ENCODE data around the gene TRIM7. TPM values are rescaled to one million over a fixed set of nuclear protein-coding genes. Genes with fewer than 3 reads are reported as not detected.
A peak's percentile ranks its signal among the peaks of the same experiment; 100 is the strongest.

Gene TRIM7
- total and polyA plus RNA-seq, 9 of the 15 experiments (the other 6 are each of a cell fraction or from before 2014, with no cell fraction given) = 2.6 to 14.9 (median 8.9) TPM

DNA sequence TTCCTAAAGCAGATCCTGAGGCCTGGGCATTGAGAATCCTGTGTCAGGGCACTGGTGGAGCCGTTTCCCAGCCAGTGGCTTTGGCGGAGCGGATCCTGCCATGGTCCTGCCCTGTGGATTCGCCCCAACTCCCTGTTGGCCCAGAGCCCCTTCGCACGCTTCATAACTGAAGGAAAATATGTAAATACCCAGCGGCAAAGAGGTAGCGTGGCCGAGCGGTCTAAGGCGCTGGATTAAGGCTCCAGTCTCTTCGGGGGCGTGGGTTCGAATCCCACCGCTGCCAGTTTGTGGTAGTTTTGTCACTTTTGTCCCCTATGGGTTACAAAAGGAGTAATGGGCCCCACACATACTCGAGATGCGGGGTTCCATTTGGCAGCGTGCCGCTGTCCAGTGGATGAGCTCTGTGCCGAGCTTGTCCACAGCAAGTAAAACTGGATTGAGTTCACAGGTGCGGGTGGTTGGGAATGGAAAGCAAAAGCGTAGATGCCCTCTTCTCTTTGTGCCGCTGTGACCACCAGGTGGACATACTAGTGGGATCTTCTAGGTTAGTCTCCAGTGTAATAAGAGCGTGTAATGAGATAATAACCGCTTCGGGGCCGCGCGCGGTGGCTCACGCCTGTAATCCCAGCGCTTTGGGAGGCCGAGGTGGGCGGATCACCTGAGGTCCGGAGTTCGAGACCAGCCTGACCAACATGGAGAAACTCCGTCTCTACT, 17.3 kb downstream of the TRIM7 start (continued):
- TF ChIP-seq, protein P1, sequence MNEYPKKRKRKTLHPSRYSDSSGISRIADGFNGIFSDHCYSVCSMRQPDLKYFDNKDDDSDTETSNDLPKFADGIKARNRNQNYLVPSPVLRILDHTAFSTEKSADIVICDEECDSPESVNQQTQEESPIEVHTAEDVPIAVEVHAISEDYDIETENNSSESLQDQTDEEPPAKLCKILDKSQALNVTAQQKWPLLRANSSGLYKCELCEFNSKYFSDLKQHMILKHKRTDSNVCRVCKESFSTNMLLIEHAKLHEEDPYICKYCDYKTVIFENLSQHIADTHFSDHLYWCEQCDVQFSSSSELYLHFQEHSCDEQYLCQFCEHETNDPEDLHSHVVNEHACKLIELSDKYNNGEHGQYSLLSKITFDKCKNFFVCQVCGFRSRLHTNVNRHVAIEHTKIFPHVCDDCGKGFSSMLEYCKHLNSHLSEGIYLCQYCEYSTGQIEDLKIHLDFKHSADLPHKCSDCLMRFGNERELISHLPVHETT (CRISPR knock-in tag; conservative IDR thresholded peaks at IDR 0.05 in 1 of 2, IDR thresholded peaks at IDR 0.05 in 1 of 2) = no peak
- TF ChIP-seq DMBX1 (CRISPR knock-in tag; IDR thresholded peaks at IDR 0.05; ENCODE audit: borderline replicate concordance) (no peak), RBM25 (IDR thresholded peaks at IDR 0.05; ENCODE audit: low read depth, low read length, severe bottlenecking) (no peak), TOE1 (IDR thresholded peaks at IDR 0.05; ENCODE audit: borderline replicate concordance) (0 out of 2 replicates have a peak, but pooled peaks have one; percentile 37), TOE1 (CRISPR knock-in tag; IDR thresholded peaks at IDR 0.05; ENCODE audit: borderline replicate concordance, low read depth) (0 out of 2 replicates have a peak, but pooled peaks have one; percentile 74), ZNF445 (CRISPR knock-in tag; IDR thresholded peaks at IDR 0.05; ENCODE audit: low read depth) (no peak), TAL1 (IDR thresholded peaks at IDR 0.05) (no peak; the same call in 1 of the 2 replicates), ZNF707 (CRISPR knock-in tag; conservative IDR thresholded peaks at IDR 0.05) (no peak), SMARCB1 (IDR thresholded peaks at IDR 0.05; ENCODE audit: insufficient read length, low read depth) (no peak), TEAD1 (CRISPR knock-in tag; IDR thresholded peaks at IDR 0.05) (peak in 1 of 2 experiments; percentile 77; a peak in 2 of 4 replicates), NONO (IDR thresholded peaks at IDR 0.05; ENCODE audit: low read depth in 2 of 2, low read length in 1 of 2) (no peak), SRSF7 (optimal IDR thresholded peaks at IDR 0.05; ENCODE audit: low read depth, low read length) (no peak), EGR1 (conservative IDR thresholded peaks at IDR 0.05) (peak; percentile 97), GABPB2 (CRISPR knock-in tag; conservative IDR thresholded peaks at IDR 0.05) (no peak), STAT5B (CRISPR knock-in tag; IDR thresholded peaks at IDR 0.05) (no peak), TCF7 (IDR thresholded peaks at IDR 0.05; ENCODE audit: borderline replicate concordance) (no peak), ZBTB17 (CRISPR knock-in tag; IDR thresholded peaks at IDR 0.05) (no peak), SNRNP70 (optimal IDR thresholded peaks at IDR 0.05; ENCODE audit: low read depth, low read length) (no peak), SP1 (CRISPR knock-in tag; IDR thresholded peaks at IDR 0.05) (peak; percentile 82)
- TF ChIP-seq, protein P2, sequence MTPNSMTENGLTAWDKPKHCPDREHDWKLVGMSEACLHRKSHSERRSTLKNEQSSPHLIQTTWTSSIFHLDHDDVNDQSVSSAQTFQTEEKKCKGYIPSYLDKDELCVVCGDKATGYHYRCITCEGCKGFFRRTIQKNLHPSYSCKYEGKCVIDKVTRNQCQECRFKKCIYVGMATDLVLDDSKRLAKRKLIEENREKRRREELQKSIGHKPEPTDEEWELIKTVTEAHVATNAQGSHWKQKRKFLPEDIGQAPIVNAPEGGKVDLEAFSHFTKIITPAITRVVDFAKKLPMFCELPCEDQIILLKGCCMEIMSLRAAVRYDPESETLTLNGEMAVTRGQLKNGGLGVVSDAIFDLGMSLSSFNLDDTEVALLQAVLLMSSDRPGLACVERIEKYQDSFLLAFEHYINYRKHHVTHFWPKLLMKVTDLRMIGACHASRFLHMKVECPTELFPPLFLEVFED (CRISPR knock-in tag; conservative IDR thresholded peaks at IDR 0.05) = no peak
- TF ChIP-seq, protein P3, sequence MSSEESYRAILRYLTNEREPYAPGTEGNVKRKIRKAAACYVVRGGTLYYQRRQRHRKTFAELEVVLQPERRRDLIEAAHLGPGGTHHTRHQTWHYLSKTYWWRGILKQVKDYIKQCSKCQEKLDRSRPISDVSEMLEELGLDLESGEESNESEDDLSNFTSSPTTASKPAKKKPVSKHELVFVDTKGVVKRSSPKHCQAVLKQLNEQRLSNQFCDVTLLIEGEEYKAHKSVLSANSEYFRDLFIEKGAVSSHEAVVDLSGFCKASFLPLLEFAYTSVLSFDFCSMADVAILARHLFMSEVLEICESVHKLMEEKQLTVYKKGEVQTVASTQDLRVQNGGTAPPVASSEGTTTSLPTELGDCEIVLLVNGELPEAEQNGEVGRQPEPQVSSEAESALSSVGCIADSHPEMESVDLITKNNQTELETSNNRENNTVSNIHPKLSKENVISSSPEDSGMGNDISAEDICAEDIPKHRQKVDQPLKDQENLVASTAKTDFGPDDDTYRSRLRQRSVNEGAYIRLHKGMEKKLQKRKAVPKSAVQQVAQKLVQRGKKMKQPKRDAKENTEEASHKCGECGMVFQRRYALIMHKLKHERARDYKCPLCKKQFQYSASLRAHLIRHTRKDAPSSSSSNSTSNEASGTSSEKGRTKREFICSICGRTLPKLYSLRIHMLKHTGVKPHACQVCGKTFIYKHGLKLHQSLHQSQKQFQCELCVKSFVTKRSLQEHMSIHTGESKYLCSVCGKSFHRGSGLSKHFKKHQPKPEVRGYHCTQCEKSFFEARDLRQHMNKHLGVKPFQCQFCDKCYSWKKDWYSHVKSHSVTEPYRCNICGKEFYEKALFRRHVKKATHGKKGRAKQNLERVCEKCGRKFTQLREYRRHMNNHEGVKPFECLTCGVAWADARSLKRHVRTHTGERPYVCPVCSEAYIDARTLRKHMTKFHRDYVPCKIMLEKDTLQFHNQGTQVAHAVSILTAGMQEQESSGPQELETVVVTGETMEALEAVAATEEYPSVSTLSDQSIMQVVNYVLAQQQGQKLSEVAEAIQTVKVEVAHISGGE (CRISPR knock-in tag; IDR thresholded peaks at IDR 0.05) = peak in 1 of 3 experiments; percentile 51; a peak in 1 of 6 replicates
